SU-DHL-6 (cell line): Measurements from ENCODE around the gene AKAP6.

Experiments used
- H2AFZ ChIP-seq: fragments of 200-600 bp; sonication (generic); 2 replicates; pipeline ENCODE4 v1.6.1; 2014; ENCODE audit warnings: low read depth, mild to moderate bottlenecking, moderate library complexity, mixed read lengths, antibody characterized with exemption, low read length; ENCODE audit not compliant: severe bottlenecking
- H3F3A ChIP-seq: fragments of 200-600 bp; shearing (Covaris generic); 2 replicates; pipeline ENCODE4 v1.6.0; 2016; ENCODE audit warnings: antibody characterized with exemption, mild to moderate bottlenecking; ENCODE audit not compliant: insufficient read depth
- H3K27ac ChIP-seq: fragments of 200-600 bp; sonication (generic); 2 replicates; pipeline ENCODE4 v1.5.1; 2016; ENCODE audit warnings: low read depth, mild to moderate bottlenecking, low read length, moderate library complexity, mixed read lengths
- H3K27me3 ChIP-seq: fragments of 200-600 bp; sonication (generic), shearing (Covaris generic); 2 replicates; pipeline ENCODE4 v1.6.0; 2014; ENCODE audit warnings: mild to moderate bottlenecking, low read length
- H3K36me3 ChIP-seq: fragments of 200-600 bp; sonication (generic); 2 replicates; pipeline ENCODE4 v1.6.1; 2014; ENCODE audit warnings: mild to moderate bottlenecking, low read length, mixed read lengths
- H3K4me2 ChIP-seq: fragments of 300-600, 200-600 bp; shearing (Covaris generic), sonication (generic); 2 replicates; pipeline ENCODE4 v1.6.0; 2014; ENCODE audit warnings: low read length, low read depth, mild to moderate bottlenecking; ENCODE audit not compliant: poor library complexity, severe bottlenecking
- H3K4me3 ChIP-seq: fragments of 200-600 bp; sonication (generic); 2 replicates; pipeline ENCODE4 v1.5.1; 2014; ENCODE audit warnings: antibody characterized with exemption, low read length, mild to moderate bottlenecking, mixed read lengths; ENCODE audit not compliant: insufficient read depth, poor library complexity, severe bottlenecking
- H3K79me2 ChIP-seq: fragments of 200-600 bp; sonication (generic); 2 replicates; pipeline ENCODE4 v1.6.1; 2014; ENCODE audit warnings: mild to moderate bottlenecking, low read length, moderate library complexity; ENCODE audit not compliant: insufficient read depth
- H3K9ac ChIP-seq: fragments of 200-600 bp; sonication (generic); 2 replicates; pipeline ENCODE4 v1.7.0; 2014; ENCODE audit warnings: mild to moderate bottlenecking, low read length
- H3K9me2 ChIP-seq: fragments of 200-600 bp; sonication (generic); replicated peaks from 2 replicates; pipeline ENCODE4 v1.6.1; 2014; ENCODE audit warnings: low read length; ENCODE audit not compliant: insufficient read depth
- H3K9me3 ChIP-seq: fragments of 200-600 bp; sonication (generic); 2 replicates; pipeline ENCODE4 v1.6.1; 2014; ENCODE audit warnings: low read length, mixed read lengths; ENCODE audit not compliant: insufficient read depth
- H4K20me1 ChIP-seq: fragments of 200-600 bp; sonication (generic); 2 replicates; pipeline ENCODE4 v1.6.1; 2014; ENCODE audit warnings: low read depth, mild to moderate bottlenecking, antibody characterized with exemption, low read length, moderate library complexity, mixed read lengths
- EZH2phosphoT487 ChIP-seq: fragments of 200-600 bp; sonication (generic), shearing (Covaris generic); conservative IDR thresholded peaks from 2 replicates; pipeline ENCODE4 v1.6.1; 2018; ENCODE audit warnings: mild to moderate bottlenecking, antibody characterized with exemption, low read length, moderate library complexity, mixed read lengths
- TF ChIP-seq, protein P1 (sequence below): fragments of 200-600 bp; sonication (generic); IDR thresholded peaks from one replicate; pipeline ENCODE4 v1.5.1; 2017; ENCODE audit warnings: antibody characterized with exemption, mild to moderate bottlenecking, low read length, moderate library complexity; ENCODE audit not compliant: insufficient read depth, poor library complexity, severe bottlenecking

Gene AKAP6

GRCh38 chr14:32375663-32376062 is 46.6 kb downstream of the AKAP6 start:
- H3K9me2 ChIP-seq = no peaks in the 10 kb centered on the region
- H2AFZ ChIP-seq = no peak overlapping the region
- no peak for TF ChIP-seq EZH2phosphoT487
- TF ChIP-seq, protein P1, sequence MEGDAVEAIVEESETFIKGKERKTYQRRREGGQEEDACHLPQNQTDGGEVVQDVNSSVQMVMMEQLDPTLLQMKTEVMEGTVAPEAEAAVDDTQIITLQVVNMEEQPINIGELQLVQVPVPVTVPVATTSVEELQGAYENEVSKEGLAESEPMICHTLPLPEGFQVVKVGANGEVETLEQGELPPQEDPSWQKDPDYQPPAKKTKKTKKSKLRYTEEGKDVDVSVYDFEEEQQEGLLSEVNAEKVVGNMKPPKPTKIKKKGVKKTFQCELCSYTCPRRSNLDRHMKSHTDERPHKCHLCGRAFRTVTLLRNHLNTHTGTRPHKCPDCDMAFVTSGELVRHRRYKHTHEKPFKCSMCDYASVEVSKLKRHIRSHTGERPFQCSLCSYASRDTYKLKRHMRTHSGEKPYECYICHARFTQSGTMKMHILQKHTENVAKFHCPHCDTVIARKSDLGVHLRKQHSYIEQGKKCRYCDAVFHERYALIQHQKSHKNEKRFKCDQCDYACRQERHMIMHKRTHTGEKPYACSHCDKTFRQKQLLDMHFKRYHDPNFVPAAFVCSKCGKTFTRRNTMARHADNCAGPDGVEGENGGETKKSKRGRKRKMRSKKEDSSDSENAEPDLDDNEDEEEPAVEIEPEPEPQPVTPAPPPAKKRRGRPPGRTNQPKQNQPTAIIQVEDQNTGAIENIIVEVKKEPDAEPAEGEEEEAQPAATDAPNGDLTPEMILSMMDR = no peak
- H3K4me2 ChIP-seq = no peak overlapping the region
- H3K9me3 ChIP-seq = no peaks in the 10 kb centered on the region
- H3K36me3 ChIP-seq = no peaks in the 10 kb centered on the region
- no peaks in the 10 kb centered on the region for H4K20me1 ChIP-seq
- H3K79me2 ChIP-seq = no peaks in the 10 kb centered on the region
- no peak overlapping the region for H3K27ac ChIP-seq
- no peak overlapping the region for H3K9ac ChIP-seq
- no peaks in the 10 kb centered on the region for H3K27me3 ChIP-seq
- H3F3A ChIP-seq = no peaks in the 10 kb centered on the region
- no peak overlapping the region for H3K4me3 ChIP-seq

DNA sequence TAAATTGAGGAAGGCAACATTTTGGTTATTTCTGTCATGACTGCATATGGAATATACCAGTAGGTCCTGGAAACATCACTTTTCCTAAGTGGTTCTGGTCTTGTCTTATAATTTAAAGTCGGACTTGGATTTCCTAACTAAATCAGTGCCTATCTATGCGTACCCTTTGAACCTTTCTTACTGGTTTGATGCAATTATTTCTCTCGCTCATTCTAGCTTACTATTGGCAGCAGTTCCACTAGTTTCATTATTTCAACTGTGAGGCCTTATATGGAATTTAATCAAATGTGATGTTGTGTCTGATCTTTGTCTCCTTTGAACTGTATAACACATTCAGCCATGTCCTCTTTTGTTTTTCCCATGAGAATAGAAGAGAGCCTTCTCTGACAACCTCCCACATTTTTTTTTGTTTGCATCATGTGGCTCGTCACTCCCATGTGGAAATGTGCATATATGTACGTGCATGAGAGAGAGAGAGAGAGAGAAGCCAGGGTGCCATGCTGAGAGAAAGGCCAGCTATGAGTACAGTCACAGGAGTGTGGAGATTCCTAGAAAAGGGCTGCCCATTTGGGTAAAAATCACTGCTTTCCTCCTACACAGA is 48.0 kb downstream of the AKAP6 start:
- Histone ChIP-seq H3K9me2 (no peaks in the 10 kb centered on the region), H2AFZ (no peak overlapping the region), H3K79me2 (no peaks in the 10 kb centered on the region), H3K9ac (no peak overlapping the region), H3K9me3 (no peaks in the 10 kb centered on the region), H3K4me3 (no peak overlapping the region), H3K36me3 (no peaks in the 10 kb centered on the region), H3K27ac (no peak overlapping the region), H4K20me1 (no peaks in the 10 kb centered on the region), H3K27me3 (no peaks in the 10 kb centered on the region), H3K4me2 (no peak overlapping the region), H3F3A (no peaks in the 10 kb centered on the region)
- no peak for TF ChIP-seq EZH2phosphoT487
- TF ChIP-seq, protein P1 = no peak

- Histone ChIP-seq H3K4me3 (no peak overlapping the region), H3K9me3 (no peaks in the 10 kb centered on the region), H2AFZ (no peak overlapping the region), H3K4me2 (no peak overlapping the region), H3K79me2 (no peaks in the 10 kb centered on the region), H3K27me3 (no peaks in the 10 kb centered on the region), H4K20me1 (no peaks in the 10 kb centered on the region), H3F3A (no peaks in the 10 kb centered on the region), H3K36me3 (no peaks in the 10 kb centered on the region), H3K9ac (no peak overlapping the region), H3K27ac (no peak overlapping the region), H3K9me2 (no peaks in the 10 kb centered on the region)
- TF ChIP-seq EZH2phosphoT487 = no peak
- TF ChIP-seq, protein P1 = no peak
Measured at GRCh38 chr14:32378284-32378683, 49.2 kb downstream of the AKAP6 start.
